ENCODE measurements around the gene TSBP1.

GRCh38 chr6:32406857-32407256, 35.2 kb upstream of the TSBP1 start, which contains the start of gene BTNL2:
- no peak for TF ChIP-seq POLR2AphosphoS5 (IDR thresholded peaks at IDR 0.05; ENCODE audit: low read depth)
- TF ChIP-seq, protein P1, sequence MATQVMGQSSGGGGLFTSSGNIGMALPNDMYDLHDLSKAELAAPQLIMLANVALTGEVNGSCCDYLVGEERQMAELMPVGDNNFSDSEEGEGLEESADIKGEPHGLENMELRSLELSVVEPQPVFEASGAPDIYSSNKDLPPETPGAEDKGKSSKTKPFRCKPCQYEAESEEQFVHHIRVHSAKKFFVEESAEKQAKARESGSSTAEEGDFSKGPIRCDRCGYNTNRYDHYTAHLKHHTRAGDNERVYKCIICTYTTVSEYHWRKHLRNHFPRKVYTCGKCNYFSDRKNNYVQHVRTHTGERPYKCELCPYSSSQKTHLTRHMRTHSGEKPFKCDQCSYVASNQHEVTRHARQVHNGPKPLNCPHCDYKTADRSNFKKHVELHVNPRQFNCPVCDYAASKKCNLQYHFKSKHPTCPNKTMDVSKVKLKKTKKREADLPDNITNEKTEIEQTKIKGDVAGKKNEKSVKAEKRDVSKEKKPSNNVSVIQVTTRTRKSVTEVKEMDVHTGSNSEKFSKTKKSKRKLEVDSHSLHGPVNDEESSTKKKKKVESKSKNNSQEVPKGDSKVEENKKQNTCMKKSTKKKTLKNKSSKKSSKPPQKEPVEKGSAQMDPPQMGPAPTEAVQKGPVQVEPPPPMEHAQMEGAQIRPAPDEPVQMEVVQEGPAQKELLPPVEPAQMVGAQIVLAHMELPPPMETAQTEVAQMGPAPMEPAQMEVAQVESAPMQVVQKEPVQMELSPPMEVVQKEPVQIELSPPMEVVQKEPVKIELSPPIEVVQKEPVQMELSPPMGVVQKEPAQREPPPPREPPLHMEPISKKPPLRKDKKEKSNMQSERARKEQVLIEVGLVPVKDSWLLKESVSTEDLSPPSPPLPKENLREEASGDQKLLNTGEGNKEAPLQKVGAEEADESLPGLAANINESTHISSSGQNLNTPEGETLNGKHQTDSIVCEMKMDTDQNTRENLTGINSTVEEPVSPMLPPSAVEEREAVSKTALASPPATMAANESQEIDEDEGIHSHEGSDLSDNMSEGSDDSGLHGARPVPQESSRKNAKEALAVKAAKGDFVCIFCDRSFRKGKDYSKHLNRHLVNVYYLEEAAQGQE (IDR thresholded peaks at IDR 0.05; ENCODE audit: insufficient replicate concordance, low read depth) = no peak
- no peak for TF ChIP-seq CTCF (IDR thresholded peaks at IDR 0.05; ENCODE audit: insufficient read depth, low read length)
- no peak for TF ChIP-seq GABPA (IDR thresholded peaks at IDR 0.05; ENCODE audit: low read depth)
- no peak for TF ChIP-seq SPI1 (IDR thresholded peaks at IDR 0.05; ENCODE audit: borderline replicate concordance, low read depth)
